WI38 (cell line): Measurements from ENCODE around the gene ACCS.

ENCODE experiments used
- H3K4me3 ChIP-seq: 2 replicates; pipeline ENCODE4 v1.5.1; 2011; ENCODE audit warnings: low read depth, mild to moderate bottlenecking, control low read depth, low read length
- CTCF ChIP-seq: IDR thresholded peaks from 2 replicates; pipeline ENCODE4 v1.5.1; 2012; ENCODE audit warnings: low read depth, mild to moderate bottlenecking, control low read depth, low read length

The ACCS gene

GRCh38 chr11:44078794-44079193, 12.7 kb downstream of the ACCS start:
- no peak overlapping the region for H3K4me3 ChIP-seq
- TF ChIP-seq CTCF = no peak

- no peak overlapping the region for H3K4me3 ChIP-seq
- no peak for TF ChIP-seq CTCF
Measured at GRCh38 chr11:44079376-44079775, 13.3 kb downstream of the ACCS start.

GRCh38 chr11:44080951-44081350, 14.9 kb downstream of the ACCS start:
- TF ChIP-seq CTCF = no peak
- H3K4me3 ChIP-seq = no peak overlapping the region

GRCh38 chr11:44082645-44083044, 16.6 kb downstream of the ACCS start:
- TF ChIP-seq CTCF = no peak
- H3K4me3 ChIP-seq = no peak overlapping the region

GRCh38 chr11:44083433-44083832, 17.4 kb downstream of the ACCS start:
- TF ChIP-seq CTCF = no peak
- H3K4me3 ChIP-seq = no peak overlapping the region

- no peak for TF ChIP-seq CTCF
- no peak overlapping the region for H3K4me3 ChIP-seq
Measured at GRCh38 chr11:44083906-44084305, 17.8 kb downstream of the ACCS start.

- no peak overlapping the region for H3K4me3 ChIP-seq
- no peak for TF ChIP-seq CTCF
Measured at GRCh38 chr11:44085330-44085729, 19.3 kb downstream of the ACCS start.
